Endothelial cell of umbilical vein (primary cell): ENCODE measurements around the gene METRN. TPM values are rescaled to one million over a fixed set of nuclear protein-coding genes. Genes with fewer than 3 reads are reported as not detected.

Experiments used
- BruUV-seq: library from RNA; stranded (reverse); fragments of 400-500 nt; replicated peaks from 2 replicates; lab custom pipeline; 2021; lab: Mats Ljungman, UMichigan
- CTCF ChIA-PET: fragments of 300-600, 350-600 bp; sonication (Branson Sonifier 250); formaldehyde crosslinking; loops from one replicate; lab custom pipeline; 2021; ENCODE audit warnings: antibody characterized with exemption, inconsistent platforms; lab: Charles Lee
- POLR2A ChIA-PET: fragments of 300-600, 350-600 bp; sonication (Branson Sonifier 250); formaldehyde crosslinking; loops from one replicate; lab custom pipeline; 2021; ENCODE audit warnings: antibody characterized with exemption, inconsistent platforms; lab: Charles Lee
- DNase-seq: peaks from one replicate; pipeline ENCODE4 v3.0.0-alpha.2; 2011; ENCODE audit warnings: low read depth, low spot score
- FAIRE-seq: peaks from 2 replicates; lab custom pipeline; 2011; peaks lifted over from hg19 to GRCh38; lab: Jason Lieb, UNC
- H2AFZ ChIP-seq: 2 replicates; pipeline ENCODE4 v1.6.0; 2012; ENCODE audit warnings: low read depth, low read length, control low read depth, inconsistent platforms
- H3K27ac ChIP-seq: 2 replicates; pipeline ENCODE4 v1.5.1; 2011; ENCODE audit warnings: low read depth, mild to moderate bottlenecking, control low read depth, low read length, moderate library complexity; ENCODE audit not compliant: insufficient read depth
- H3K27me3 ChIP-seq, 2 experiments: 2 replicates each; pipeline versions ENCODE4 v1.6.0 to v1.6.1; 2011; ENCODE audit warnings: low read length in 2 of 2, mixed read lengths in 1 of 2; ENCODE audit not compliant: control insufficient read depth in 2 of 2, insufficient read depth in 2 of 2
- H3K36me3 ChIP-seq, 2 experiments: 2 replicates in 1 of 2; 3 replicates in 1 of 2; pipeline ENCODE4 v1.5.1; 2011; ENCODE audit warnings: low read length in 2 of 2, mild to moderate bottlenecking in 1 of 2, moderate library complexity in 1 of 2; ENCODE audit not compliant: control insufficient read depth in 2 of 2, insufficient read depth in 2 of 2; ENCODE audit errors: extremely low read depth in 1 of 2
- H3K4me1 ChIP-seq: 3 replicates; pipeline ENCODE4 v1.5.1; 2011; ENCODE audit warnings: mild to moderate bottlenecking, low read length; ENCODE audit not compliant: control insufficient read depth, insufficient read depth; ENCODE audit errors: extremely low read depth
- H3K4me2 ChIP-seq: 2 replicates; pipeline ENCODE4 v1.6.1; 2011; ENCODE audit warnings: low read length, control low read depth, mixed read lengths; ENCODE audit not compliant: insufficient read depth
- H3K4me3 ChIP-seq, 3 experiments: fragments of 200-600 bp in 1 of 3; sonication (generic), shearing (Covaris generic) in 1 of 3; replicated peaks in 1 of 3; 2 replicates each; pipeline ENCODE4 v1.5.1; 2011 to 2016; ENCODE audit warnings: control low read depth in 3 of 3, low read length in 3 of 3, mild to moderate bottlenecking in 2 of 3, inconsistent platforms in 1 of 3, low read depth in 1 of 3, moderate library complexity in 1 of 3; ENCODE audit not compliant: insufficient read depth in 1 of 3
- H3K79me2 ChIP-seq: 2 replicates; pipeline ENCODE4 v1.6.0; 2012; ENCODE audit warnings: low read length, inconsistent platforms; ENCODE audit not compliant: control insufficient read depth, insufficient read depth
- H3K9ac ChIP-seq: replicated peaks from 2 replicates; pipeline ENCODE3; 2011; ENCODE audit warnings: low read length, control low read depth; ENCODE audit not compliant: insufficient read depth; ENCODE audit errors: extremely low read depth
- H3K9me1 ChIP-seq: replicated peaks from 3 replicates; pipeline ENCODE4 v1.6.0; 2011; ENCODE audit warnings: mild to moderate bottlenecking, low read length; ENCODE audit not compliant: control insufficient read depth, insufficient read depth; ENCODE audit errors: extremely low read depth
- H3K9me3 ChIP-seq: replicated peaks from 2 replicates; pipeline ENCODE4 v1.5.1; 2012; ENCODE audit warnings: low read length, inconsistent platforms; ENCODE audit not compliant: control insufficient read depth, insufficient read depth
- H4K20me1 ChIP-seq: replicated peaks from 2 replicates; pipeline ENCODE3; 2011; ENCODE audit warnings: mild to moderate bottlenecking, low read length; ENCODE audit not compliant: control insufficient read depth, insufficient read depth; ENCODE audit errors: extremely low read depth
- CTCF ChIP-seq, 2 donors: IDR thresholded peaks; 1 replicate in 1 of 2; 2 replicates in 1 of 2; pipeline ENCODE4 v1.5.1; 2011; ENCODE audit warnings: low read length in 2 of 2, mild to moderate bottlenecking in 2 of 2, moderate library complexity in 2 of 2, control low read depth in 1 of 2, inconsistent platforms in 1 of 2, low read depth in 1 of 2; ENCODE audit not compliant: insufficient read depth in 1 of 2; ENCODE audit errors: extremely low read depth in 1 of 2
- POLR2AphosphoS5 ChIP-seq: IDR thresholded peaks from 2 replicates; pipeline ENCODE4 v1.6.1; 2012; ENCODE audit warnings: low read depth, mild to moderate bottlenecking, control low read depth, low read length, moderate library complexity; ENCODE audit not compliant: insufficient read depth
- dilution Hi-C: fragments of 300-500 bp; cut with MboI; formaldehyde crosslinking; loops from one replicate; pipeline ENCODE4 v1.15.0; 2019; ENCODE audit warnings: low sequenced_read_pairs; ENCODE audit not compliant: extremely low pct_ligation_motif_present
- intact Hi-C: fragments of 100-400 bp; cut with micrococcal nuclease; formaldehyde crosslinking; loops from one replicate; pipeline ENCODE4 v1.10.0; 2022
- polyA plus RNA-seq, 4 experiments: library from polyadenylated mRNA; depleted of rRNA in 3 of 4; stranded (reverse) in 3 of 4; unstranded in 1 of 4; fragments of >200 nt; gene quantifications; 2 replicates each; pipeline versions ENCODE4 v1.2.1 to v1.2.3, GENCODE V29; 2011 to 2012; ENCODE audit warnings: missing spikeins in 1 of 4
- total RNA-seq: library from RNA; stranded (reverse); gene quantifications from 2 replicates; pipeline ENCODE4 v1.2.3, GENCODE V29; 2021

The METRN gene
- total and polyA plus RNA-seq, 2 donors (not counting 3 experiments of a cell fraction or from before 2014, with no cell fraction given): 10.0 to 16.1 TPM

GRCh38 chr16:674968-675883 is 39.7 kb upstream of the METRN start, which contains the start of gene RHBDL1:
Gene RHBDL1, plus strand, starts transcription at chr16:675671. Its CDS starts 120 bp downstream, at chr16:675791.
- DNase-seq (no peak), FAIRE-seq (no peak)
- no peak within 1 kb of the TSS for H3K9ac ChIP-seq
- CTCF ChIA-PET: interaction anchor here (0.9 to 1.5 kb wide), 6 partner anchors 7 to 96 kb away, joined by 3 to 6 read pairs (median 4); partner anchors contain the start of genes METTL26 and RHOT2
- H3K4me2 ChIP-seq: peak within 1 kb of the TSS; percentile 43
- no peaks in the 10 kb centered on the region for H3K9me1 ChIP-seq
- H4K20me1 ChIP-seq: no peaks in the 10 kb centered on the region
- no TSS peak for BruUV-seq
- H3K4me3 ChIP-seq: peak within 1 kb of the TSS in 1 of 3 experiments; percentile 28
- dilution Hi-C loops (no loop called here), intact Hi-C loops (no loop called here)
- TF ChIP-seq POLR2AphosphoS5: peak; percentile 58
- no peak for TF ChIP-seq CTCF (IDR thresholded peaks at IDR 0.05; ENCODE audit: extremely low read depth in 1 of 2, insufficient read depth in 1 of 2, low read depth in 1 of 2, low read length in 2 of 2)
- POLR2A ChIA-PET: interaction anchor here (0.6 kb wide), 1 partner anchor 53 kb away, joined by 3 read pairs; no protein-coding TSS in a partner anchor
- H3K4me1 ChIP-seq: no peaks in the 10 kb centered on the region
- H3K9me3 ChIP-seq: no peaks in the 10 kb centered on the region
- no peak within 1 kb of the TSS for H3K27ac ChIP-seq
- peaks cover 5 to 30% of the 10 kb centered on the region in 2 experiments for H3K36me3 ChIP-seq
- H3K79me2 ChIP-seq: peaks cover 2% of the 10 kb centered on the region
- no peaks in the 10 kb centered on the region for H3K27me3 ChIP-seq
- H2AFZ ChIP-seq: peak within 1 kb of the TSS; percentile 30
